Stimulated activated CD8-positive, alpha-beta memory T cell treated with anti-CD3 and anti-CD28 coated beads, Interleukin-12 subunit alpha, Interleukin-12 subunit beta, amount 100 ng/mL, for 24 hours (primary cell): ENCODE measurements around the gene KLHL36.

Source experiments
- DNase-seq: peaks from one replicate; pipeline ENCODE4 v3.0.0-alpha.2; 2020; ENCODE audit errors: extremely low read depth

KLHL36 gene

GRCh38 chr16:84647828-84648594 lies at the start of gene KLHL36:
KLHL36 (plus strand) TSS chr16:84648511; CDS start chr16:84650868, 2,357 bp downstream.
- peak; percentile 23 for DNase-seq

GRCh38 chr16:84599521-84600202 lies 48.6 kb upstream of the KLHL36 start:
- DNase-seq = peak; percentile 44

GRCh38 chr16:84600343-84601229 lies 47.7 kb upstream of the KLHL36 start:
- DNase-seq = no peak

- DNase-seq = peak; percentile 32
Measured at GRCh38 chr16:84603140-84603816, 45.0 kb upstream of the KLHL36 start.

GRCh38 chr16:84603940-84604339 lies 44.4 kb upstream of the KLHL36 start:
- DNase-seq = no peak

GRCh38 chr16:84604477-84605013 lies 43.8 kb upstream of the KLHL36 start:
- DNase-seq = no peak

- no peak for DNase-seq
Measured at GRCh38 chr16:84605339-84605848, 42.9 kb upstream of the KLHL36 start.

GRCh38 chr16:84606081-84606875 lies 42.0 kb upstream of the KLHL36 start:
- DNase-seq = no peak

GRCh38 chr16:84607061-84607460 lies 41.2 kb upstream of the KLHL36 start:
- DNase-seq = no peak

- DNase-seq = no peak
Measured at GRCh38 chr16:84607694-84608093, 40.6 kb upstream of the KLHL36 start.

GRCh38 chr16:84608282-84608681 lies 40.0 kb upstream of the KLHL36 start:
- no peak for DNase-seq

- DNase-seq = no peak
Measured at GRCh38 chr16:84609563-84610177, 38.6 kb upstream of the KLHL36 start.

- no peak for DNase-seq
Measured at GRCh38 chr16:84610376-84610775, 37.9 kb upstream of the KLHL36 start.

- DNase-seq = no peak
Measured at GRCh38 chr16:84611041-84611440, 37.3 kb upstream of the KLHL36 start.

GRCh38 chr16:84612686-84613085 lies 35.6 kb upstream of the KLHL36 start:
- no peak for DNase-seq

- DNase-seq = no peak
Measured at GRCh38 chr16:84613408-84614072, 34.8 kb upstream of the KLHL36 start.

GRCh38 chr16:84614073-84614459 lies 34.2 kb upstream of the KLHL36 start:
- DNase-seq = no peak

GRCh38 chr16:84614623-84614967 lies 33.7 kb upstream of the KLHL36 start:
- DNase-seq = no peak
